Ovary (tissue), 9 donors: Measurements from ENCODE around the gene AAK1. TPM values are rescaled to one million over a fixed set of nuclear protein-coding genes. Genes with fewer than 3 reads are reported as not detected.
"Not testable (repeated sequence)": the region's sequence is repeated elsewhere in the genome, so short reads cannot be mapped to it uniquely, and the experiment has no call there.

ENCODE experiments used
- DNase-seq, 5 donors: peaks; one replicate each; pipeline ENCODE4 v3.0.0-alpha.2; 2019 to 2020
- H3K27ac ChIP-seq, 2 donors: fragments of 200-600 bp; one replicate each; pipeline versions ENCODE4 v1.5.1 to v1.8.0; 2019 to 2022
- H3K27me3 ChIP-seq: fragments of 200-600 bp; one replicate; pipeline ENCODE4 v1.8.0; 2022
- H3K36me3 ChIP-seq: fragments of 200-600 bp; sonication (generic); one replicate; pipeline ENCODE4 v1.5.1; 2019
- H3K4me1 ChIP-seq: one replicate; pipeline ENCODE4 v1.8.1; 2013; ENCODE audit warnings: mild to moderate bottlenecking, moderate library complexity; ENCODE audit not compliant: insufficient read depth
- H3K4me3 ChIP-seq: fragments of 200-600 bp; sonication (generic); one replicate; pipeline ENCODE4 v1.5.1; 2017
- H3K9me3 ChIP-seq, 2 donors: fragments of 200-600 bp in 1 of 2; sonication (generic) in 1 of 2; one replicate each; pipeline versions ENCODE4 v1.5.1 to v1.8.1; 2013 to 2019; ENCODE audit warnings: mild to moderate bottlenecking in 1 of 2, moderate library complexity in 1 of 2
- EP300 ChIP-seq: sonication (generic); formaldehyde crosslinking; IDR thresholded peaks from one replicate; pipeline ENCODE4 v1.6.1; 2017; ENCODE audit warnings: antibody characterized with exemption
- POLR2A ChIP-seq: fragments of 450-650 bp; IDR thresholded peaks from one replicate; pipeline ENCODE4 v1.6.1; 2017; ENCODE audit warnings: antibody characterized with exemption, mild to moderate bottlenecking, moderate library complexity
- WGBS, 3 donors: extraction: QIAGEN DNeasy Blood & Tissue Kit in 1 of 3; methylation state at CpG; one replicate each; pipeline versions ENCODE4 v1.1.5 to v1.1.7; 2013 to 2017; 5-methylcytosine and 5-hydroxymethylcytosine counted together
- intact Hi-C, 4 donors: fragments of 100-400 bp; cut with DNase I; formaldehyde crosslinking; loops; one replicate each; pipeline versions ENCODE4 v1.11.0 to v1.15.1; 2022 to 2023
- polyA plus RNA-seq, 2 donors: library from polyadenylated mRNA; stranded (reverse); fragments of 200-250 nt in 1 of 2; fragments of 350-450 nt in 1 of 2; fragmentation: Illumina TruSeq in 1 of 2; extraction: RNeasy Lipid Tissue Mini Kit (QIAGEN cat#74804) in 1 of 2; gene quantifications; one replicate each; pipeline ENCODE4 v1.2.3, GENCODE V29; 2013 to 2014
- total RNA-seq, 7 donors: library from RNA; depleted of rRNA in 2 of 7; stranded (reverse); fragments of >200 nt in 2 of 7; fragmentation: NEBNext Ultra II Directional in 3 of 7; extraction: Animal tissue kit (Norgen Biotek cat#: 25700) in 3 of 7; gene quantifications; one replicate each; pipeline versions ENCODE4 v1.1.0 to v1.2.4, GENCODE V29; 2016 to 2023
- TF ChIP-seq, protein P1 (sequence below), 3 donors: fragments of 450-650 bp in 2 of 3; fragments of 200-600 bp in 1 of 3; IDR thresholded peaks; one replicate each; pipeline versions ENCODE4 v1.5.1 to v1.8.0; 2016 to 2022; ENCODE audit warnings: antibody characterized with exemption in 3 of 3, mild to moderate bottlenecking in 1 of 3
- donor health status: DM: no; HTN: no; CAD: no; lungs with moderate emphysema.
- donor health status: DM: no; HTN: no; CAD: no.
- donor health status: Bipolar disorder and iron deficiency.
- donor health status: DM: yes; HTN: yes; CAD: no.
- donor health status: DM: no; HTN: no; CAD: no.
- donor health status: DM: yes; HTN: yes; CAD: no.

The AAK1 gene
- total and polyA plus RNA-seq, 9 donors, result 7.4 to 53.6 (median 34.3) TPM

- H3K27me3 ChIP-seq, result no peaks in the 10 kb centered on the region
- no peak for TF ChIP-seq POLR2A
- TF ChIP-seq, protein P1, sequence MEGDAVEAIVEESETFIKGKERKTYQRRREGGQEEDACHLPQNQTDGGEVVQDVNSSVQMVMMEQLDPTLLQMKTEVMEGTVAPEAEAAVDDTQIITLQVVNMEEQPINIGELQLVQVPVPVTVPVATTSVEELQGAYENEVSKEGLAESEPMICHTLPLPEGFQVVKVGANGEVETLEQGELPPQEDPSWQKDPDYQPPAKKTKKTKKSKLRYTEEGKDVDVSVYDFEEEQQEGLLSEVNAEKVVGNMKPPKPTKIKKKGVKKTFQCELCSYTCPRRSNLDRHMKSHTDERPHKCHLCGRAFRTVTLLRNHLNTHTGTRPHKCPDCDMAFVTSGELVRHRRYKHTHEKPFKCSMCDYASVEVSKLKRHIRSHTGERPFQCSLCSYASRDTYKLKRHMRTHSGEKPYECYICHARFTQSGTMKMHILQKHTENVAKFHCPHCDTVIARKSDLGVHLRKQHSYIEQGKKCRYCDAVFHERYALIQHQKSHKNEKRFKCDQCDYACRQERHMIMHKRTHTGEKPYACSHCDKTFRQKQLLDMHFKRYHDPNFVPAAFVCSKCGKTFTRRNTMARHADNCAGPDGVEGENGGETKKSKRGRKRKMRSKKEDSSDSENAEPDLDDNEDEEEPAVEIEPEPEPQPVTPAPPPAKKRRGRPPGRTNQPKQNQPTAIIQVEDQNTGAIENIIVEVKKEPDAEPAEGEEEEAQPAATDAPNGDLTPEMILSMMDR (IDR thresholded peaks at IDR 0.05), result no peak
- TF ChIP-seq EP300, result no peak
Observed at GRCh38 chr2:69556008-69556407, 87.5 kb downstream of the AAK1 start.

GRCh38 chr2:69554981-69555380 is 88.6 kb downstream of the AAK1 start:
- no peak for DNase-seq
- Histone ChIP-seq H3K36me3 (no peaks in the 10 kb centered on the region), H3K9me3 (no peaks in the 10 kb centered on the region), H3K27ac (no peak overlapping the region), H3K4me3 (no peak overlapping the region), H3K4me1 (no peaks in the 10 kb centered on the region), H3K27me3 (no peaks in the 10 kb centered on the region)
- TF ChIP-seq, protein P1 (IDR thresholded peaks at IDR 0.05), result no peak
- no peak for TF ChIP-seq POLR2A
- no peak for TF ChIP-seq EP300
- WGBS, 3 donors, result 52 to 57% (median 53%) methylated on average over 3 of the region's 3 CpGs
- intact Hi-C loops, result no loop called here

More at GRCh38 chr2:69556008-69556407, 87.5 kb downstream of the AAK1 start:
- no peaks in the 10 kb centered on the region for H3K4me1 ChIP-seq
- WGBS, 3 donors, result 86 to 88% (median 88%) methylated on average over 4 of the region's 4 CpGs
- H3K36me3 ChIP-seq, result no peaks in the 10 kb centered on the region
- H3K4me3 ChIP-seq, result no peak overlapping the region
- DNase-seq, result no peak
- intact Hi-C loops, result no loop called here
- no peaks in the 10 kb centered on the region for H3K9me3 ChIP-seq
- H3K27ac ChIP-seq, result no peak overlapping the region

- no peak overlapping the region for H3K4me3 ChIP-seq
- H3K9me3 ChIP-seq, result no peaks in the 10 kb centered on the region
- TF ChIP-seq, protein P1 (IDR thresholded peaks at IDR 0.05), result no peak
- TF ChIP-seq POLR2A (no peak), EP300 (no peak)
- H3K27me3 ChIP-seq, result no peaks in the 10 kb centered on the region
- intact Hi-C loops, result no loop called here
- H3K36me3 ChIP-seq, result no peaks in the 10 kb centered on the region
- DNase-seq, result no peak
- no peaks in the 10 kb centered on the region for H3K4me1 ChIP-seq
- no peak overlapping the region for H3K27ac ChIP-seq
- 82 to 86% (median 85%) methylated on average over 4 of the region's 4 CpGs for WGBS, 3 donors
Observed at GRCh38 chr2:69554568-69554967, 89.0 kb downstream of the AAK1 start.

DNA sequence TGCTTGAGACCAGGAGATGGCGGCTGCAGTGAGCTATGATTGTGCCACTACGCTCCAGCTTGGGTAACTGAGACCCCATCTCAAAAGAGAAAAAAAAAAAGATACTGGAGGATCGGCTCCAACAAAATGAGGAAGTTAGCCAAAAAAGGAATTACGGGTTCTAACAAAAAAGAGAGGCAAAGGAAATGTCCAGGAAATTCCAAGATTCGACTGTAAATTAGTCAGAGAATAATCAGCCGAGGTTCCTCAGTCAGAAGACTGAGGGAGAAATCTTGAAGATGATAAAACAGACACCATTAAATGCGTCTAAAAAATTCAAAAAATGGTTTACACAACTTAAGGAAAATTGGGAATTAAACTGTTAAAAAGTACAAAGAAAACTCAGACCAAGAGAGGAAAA is 89.5 kb downstream of the AAK1 start:
- intact Hi-C loops, result no loop called here
- Histone ChIP-seq H3K4me1 (no peaks in the 10 kb centered on the region), H3K36me3 (no peaks in the 10 kb centered on the region), H3K4me3 (no peak overlapping the region), H3K9me3 (no peaks in the 10 kb centered on the region), H3K27me3 (no peaks in the 10 kb centered on the region), H3K27ac (no peak overlapping the region)
- DNase-seq, result no peak
- TF ChIP-seq EP300, result no peak
- TF ChIP-seq, protein P1 (IDR thresholded peaks at IDR 0.05), result no peak
- no peak for TF ChIP-seq POLR2A
- WGBS, 3 donors, result 89 to 92% (median 91%) methylated on average over 7 of the region's 7 CpGs

DNA sequence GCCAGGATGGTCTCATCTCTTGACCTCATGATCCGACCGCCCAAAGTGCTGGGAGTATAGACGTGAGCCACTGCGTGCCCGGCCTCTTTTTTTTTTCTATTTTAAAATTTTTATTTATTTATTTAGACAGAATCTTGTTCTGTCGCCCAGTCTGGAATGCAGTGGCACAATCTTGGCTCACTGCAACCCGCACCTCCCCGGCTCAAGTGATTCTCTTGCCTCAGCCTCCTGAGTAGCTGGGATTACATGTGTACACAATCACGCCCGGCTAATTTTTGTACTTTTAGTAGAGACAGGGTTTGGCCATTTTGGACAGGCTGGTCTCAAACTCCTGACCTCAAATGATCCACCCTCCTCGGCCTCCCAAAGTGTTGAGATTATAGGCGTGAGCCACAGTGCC is 93.0 kb downstream of the AAK1 start:
- H3K9me3 ChIP-seq, intact Hi-C loops, H3K27ac ChIP-seq, H3K27me3 ChIP-seq, H3K4me3 ChIP-seq, H3K4me1 ChIP-seq, H3K36me3 ChIP-seq, DNase-seq: not testable (repeated sequence)
- 92 to 97% (median 93%) methylated on average over 12 of the region's 12 CpGs for WGBS, 3 donors
